Measurements from ENCODE around the gene CHAF1A.

CHAF1A gene

DNA sequence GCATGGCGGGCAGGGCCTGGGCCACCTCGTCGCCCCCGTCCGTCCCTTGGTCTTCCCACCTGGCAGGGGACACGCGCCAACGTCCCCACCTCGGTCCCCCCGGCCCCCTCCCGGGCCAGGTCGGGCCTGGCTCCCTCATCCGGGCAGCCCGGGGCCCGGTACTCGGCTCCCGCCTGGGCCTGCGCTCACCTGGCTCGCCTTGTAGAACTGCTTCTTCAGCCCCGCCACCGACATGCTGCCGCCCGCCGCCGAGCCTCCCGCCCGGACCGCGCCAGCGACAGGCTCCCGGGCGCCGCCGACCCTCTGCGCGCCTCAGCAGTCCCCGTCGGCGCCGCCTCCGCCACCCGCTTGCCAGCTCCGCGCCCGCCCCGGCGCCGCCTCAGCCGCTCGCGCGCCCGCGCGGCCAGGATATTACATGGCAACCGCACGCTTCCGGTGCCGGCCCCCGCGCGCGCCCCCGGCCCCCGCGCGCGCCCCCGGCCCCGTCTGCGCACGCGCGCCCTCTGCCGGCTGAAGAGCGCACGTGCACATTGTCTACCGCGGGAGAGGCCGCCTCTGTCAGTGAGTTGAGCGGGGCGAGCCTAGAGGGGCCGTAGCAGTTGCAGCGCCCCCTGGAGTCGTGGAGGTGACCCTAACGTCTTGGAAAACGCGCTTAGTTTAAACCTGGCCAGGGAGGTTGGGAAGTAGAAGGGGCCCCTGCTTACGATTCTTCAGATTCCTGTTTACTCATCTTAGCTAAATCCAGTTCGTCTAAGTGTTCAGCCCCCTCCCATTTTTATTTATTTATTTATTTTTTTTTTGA, 2.1 kb upstream of the CHAF1A start, which contains the start of gene SH3GL1:
SH3GL1 (minus strand) TSS at position 413 of the 802 bp plus-strand sequence; CDS start at position 234, 179 bp downstream.
- peak; percentile 86 to 97 (median 90) for DNase-seq (ENCODE audit: low read depth in 4 of 4, low spot score in 1 of 4)

GRCh38 chr19:4401769-4402170, 670 bp upstream of the CHAF1A start:
- DNase-seq (ENCODE audit: low read depth in 4 of 4, low spot score in 1 of 4) = no peak

DNA sequence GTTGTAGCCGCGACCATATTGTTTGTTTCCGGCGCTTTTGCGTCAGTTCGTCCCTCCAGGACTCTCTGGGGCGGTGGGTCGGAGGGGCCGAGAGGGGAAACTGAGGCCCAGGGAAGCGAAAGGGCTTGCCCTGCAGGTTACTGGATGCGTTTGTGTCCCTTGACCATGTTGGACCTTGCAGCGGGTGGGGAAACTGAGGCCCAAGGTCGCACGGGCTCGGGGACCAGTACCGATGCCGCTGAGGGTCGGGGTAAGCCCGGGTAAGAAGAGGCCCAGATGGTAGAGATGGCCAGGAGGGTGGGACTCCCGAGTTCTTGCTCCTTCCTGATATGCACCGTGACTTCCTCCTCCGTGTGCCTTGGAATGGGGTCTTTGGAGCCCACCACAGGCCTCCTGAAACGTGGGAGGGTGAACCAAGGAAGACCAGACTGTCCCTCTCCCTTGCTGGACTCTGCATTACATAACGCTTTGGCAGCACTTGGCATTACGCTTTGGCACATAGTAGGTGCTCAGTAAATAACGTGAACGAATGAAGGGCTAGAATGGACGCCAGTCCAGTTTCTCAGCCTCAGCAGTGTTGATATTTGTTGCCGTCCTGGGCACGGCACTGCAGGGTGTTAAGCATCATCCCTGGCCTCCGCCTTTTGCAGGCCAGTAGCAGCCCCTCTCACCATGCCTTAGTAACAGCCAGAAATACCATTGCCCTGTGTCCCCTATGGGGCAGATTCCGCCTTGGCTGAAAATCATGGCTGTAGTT, 743 bp downstream of the CHAF1A start:
- no peak for DNase-seq (ENCODE audit: low read depth in 4 of 4, low spot score in 1 of 4)

DNA sequence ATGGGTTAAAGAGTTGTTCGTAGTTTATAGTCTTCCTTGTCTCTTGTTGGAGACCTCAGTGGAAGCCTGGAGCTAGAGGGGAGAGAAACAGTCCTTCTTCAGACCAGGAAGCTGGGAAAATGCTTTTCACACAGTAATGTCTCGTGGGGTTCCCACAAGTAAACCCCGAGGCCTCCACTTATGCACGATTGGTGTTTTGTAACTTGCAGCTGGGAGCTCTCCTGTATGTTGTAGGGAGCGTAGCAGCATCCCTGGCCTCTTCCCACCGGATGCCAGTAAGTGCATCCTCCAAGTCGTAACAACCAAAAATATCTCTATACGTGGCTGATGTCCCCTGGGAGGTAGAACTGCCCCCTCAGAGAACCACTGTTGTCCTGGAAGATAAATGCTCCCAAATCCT, 3.5 kb downstream of the CHAF1A start:
- DNase-seq (ENCODE audit: low read depth in 4 of 4, low spot score in 1 of 4) = no peak

DNA sequence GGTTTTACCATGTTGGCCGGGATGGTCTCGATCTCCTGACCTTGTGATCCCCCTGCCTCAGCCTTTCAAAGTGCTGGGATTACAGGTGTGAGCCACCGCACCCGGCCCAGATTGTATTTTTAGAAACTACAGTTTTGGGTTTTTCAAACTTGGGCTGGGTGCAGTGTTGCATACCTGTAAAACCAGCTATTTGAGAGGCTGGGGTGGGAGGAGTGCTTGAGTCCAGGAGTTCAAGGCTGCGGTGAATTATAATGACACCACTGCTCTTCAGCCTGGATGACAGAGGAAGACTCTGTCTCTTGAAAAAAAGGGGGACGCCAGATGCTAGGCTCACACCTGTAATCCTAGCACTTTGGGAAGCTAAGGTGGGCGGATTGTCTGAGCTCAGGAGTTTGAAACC, 4.2 kb downstream of the CHAF1A start:
- DNase-seq (ENCODE audit: low read depth in 4 of 4, low spot score in 1 of 4) = no peak

DNA sequence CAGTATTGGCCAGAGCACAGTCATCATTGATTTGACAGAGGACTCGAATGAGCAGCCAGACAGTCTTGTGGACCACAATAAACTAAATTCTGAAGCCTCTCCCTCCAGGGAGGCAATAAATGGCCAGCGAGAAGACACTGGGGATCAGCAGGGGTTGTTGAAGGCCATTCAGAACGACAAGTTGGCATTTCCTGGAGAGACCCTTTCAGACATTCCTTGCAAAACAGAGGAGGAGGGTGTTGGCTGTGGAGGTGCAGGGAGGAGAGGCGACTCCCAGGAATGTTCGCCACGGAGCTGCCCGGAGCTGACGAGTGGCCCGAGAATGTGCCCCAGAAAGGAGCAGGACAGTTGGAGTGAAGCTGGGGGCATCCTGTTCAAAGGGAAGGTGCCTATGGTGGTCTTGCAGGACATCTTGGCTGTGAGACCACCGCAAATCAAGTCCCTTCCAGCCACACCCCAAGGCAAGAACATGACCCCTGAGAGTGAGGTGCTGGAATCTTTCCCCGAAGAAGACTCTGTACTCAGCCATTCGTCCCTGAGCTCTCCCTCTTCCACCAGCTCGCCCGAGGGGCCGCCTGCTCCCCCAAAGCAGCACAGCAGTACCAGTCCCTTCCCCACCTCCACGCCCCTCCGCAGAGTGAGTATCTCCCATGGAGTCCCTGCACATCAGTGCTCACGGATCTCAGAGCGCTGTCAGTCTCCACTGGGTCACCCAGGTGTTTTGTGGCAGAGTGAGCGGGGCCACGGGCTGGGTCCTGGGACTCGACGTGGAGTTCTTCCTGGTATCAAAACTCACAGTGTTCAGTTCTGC, 6.9 kb downstream of the CHAF1A start:
- no peak for DNase-seq (ENCODE audit: low read depth in 4 of 4, low spot score in 1 of 4)

DNA sequence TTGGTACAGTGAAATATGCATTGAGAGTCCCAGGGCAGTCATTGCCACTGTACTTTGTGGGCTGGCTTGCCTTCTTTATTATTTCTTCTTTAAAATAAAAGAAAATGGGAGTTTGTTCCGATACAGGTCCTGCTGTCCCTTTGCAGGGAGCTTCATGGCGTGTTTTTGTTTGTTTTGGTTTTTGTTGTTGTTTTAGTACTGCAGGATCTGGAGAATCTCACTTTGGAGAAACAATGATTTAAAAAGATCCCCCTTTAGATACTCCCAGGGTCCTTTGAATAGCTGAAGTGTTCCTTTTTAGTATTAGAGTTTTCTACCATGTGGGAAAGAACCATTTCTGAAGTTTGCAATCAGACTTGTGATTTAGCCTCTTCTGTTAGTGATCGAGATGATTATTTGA, 11.1 kb downstream of the CHAF1A start:
- no peak for DNase-seq (ENCODE audit: low read depth in 4 of 4, low spot score in 1 of 4)

DNA sequence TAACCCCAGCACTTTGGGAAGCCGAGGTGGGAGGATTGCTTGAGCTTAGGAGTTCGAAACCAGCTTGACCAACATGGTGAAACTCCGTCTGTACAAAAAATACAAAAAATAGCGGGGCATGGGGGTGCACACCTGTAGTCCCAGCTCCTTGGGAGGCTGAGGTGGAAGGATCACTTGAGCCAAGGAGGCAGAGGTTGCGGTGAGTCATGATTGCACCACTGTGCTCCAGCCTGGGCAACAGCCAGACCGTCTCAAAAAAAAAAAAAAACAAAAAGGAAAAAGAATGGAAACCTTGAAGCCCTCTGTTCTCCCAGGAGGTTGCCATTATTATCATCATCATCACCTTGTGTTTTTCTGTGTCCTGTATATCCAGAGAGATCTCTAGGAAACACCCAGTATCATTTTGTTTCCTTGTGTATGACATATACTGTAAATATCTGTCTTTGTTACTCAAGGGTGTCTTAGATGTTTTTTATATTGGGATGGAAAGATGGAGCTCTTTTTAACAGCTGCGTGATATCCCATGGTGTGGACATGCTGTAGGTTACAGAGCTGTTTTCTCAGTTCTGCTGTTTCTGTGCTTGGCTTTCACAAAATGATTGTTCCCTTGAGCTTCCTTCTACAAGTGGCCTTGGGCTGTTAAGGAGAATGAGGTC, 11.8 kb downstream of the CHAF1A start:
- no peak for DNase-seq (ENCODE audit: low read depth in 4 of 4, low spot score in 1 of 4)

- DNase-seq (ENCODE audit: low read depth in 4 of 4, low spot score in 1 of 4) = no peak
These were observed 12.4 kb downstream of the CHAF1A start for GRCh38 chr19:4414800-4415321.

DNA sequence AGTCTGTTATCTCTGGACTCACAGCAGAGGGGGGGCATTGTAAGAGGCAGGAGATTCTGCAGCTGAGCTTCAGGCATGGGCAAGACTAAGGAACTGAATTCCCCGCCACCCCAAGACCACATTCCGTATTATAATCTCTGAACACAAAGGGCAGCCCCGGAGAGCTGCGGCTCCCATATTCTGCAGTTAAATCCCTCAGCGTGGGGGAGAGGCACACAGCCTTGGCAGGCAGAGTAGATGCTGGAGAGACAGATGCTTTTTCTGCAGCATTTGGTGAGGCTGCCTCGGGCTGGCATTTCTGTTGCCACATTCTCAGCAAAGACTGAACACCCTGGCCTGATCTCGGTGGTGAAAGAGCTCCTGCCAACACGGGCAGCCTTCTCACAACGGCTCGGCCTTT, 12.9 kb downstream of the CHAF1A start:
- DNase-seq (ENCODE audit: low read depth in 4 of 4, low spot score in 1 of 4) = no peak

- no peak for DNase-seq (ENCODE audit: low read depth in 4 of 4, low spot score in 1 of 4)
These were observed 13.8 kb downstream of the CHAF1A start for GRCh38 chr19:4416268-4416667.

GRCh38 chr19:4423416-4424126, 21.1 kb downstream of the CHAF1A start:
- no peak for DNase-seq (ENCODE audit: low read depth in 4 of 4, low spot score in 1 of 4)

GRCh38 chr19:4425537-4425936, 23.1 kb downstream of the CHAF1A start:
- DNase-seq (ENCODE audit: low read depth in 4 of 4, low spot score in 1 of 4) = no peak

DNA sequence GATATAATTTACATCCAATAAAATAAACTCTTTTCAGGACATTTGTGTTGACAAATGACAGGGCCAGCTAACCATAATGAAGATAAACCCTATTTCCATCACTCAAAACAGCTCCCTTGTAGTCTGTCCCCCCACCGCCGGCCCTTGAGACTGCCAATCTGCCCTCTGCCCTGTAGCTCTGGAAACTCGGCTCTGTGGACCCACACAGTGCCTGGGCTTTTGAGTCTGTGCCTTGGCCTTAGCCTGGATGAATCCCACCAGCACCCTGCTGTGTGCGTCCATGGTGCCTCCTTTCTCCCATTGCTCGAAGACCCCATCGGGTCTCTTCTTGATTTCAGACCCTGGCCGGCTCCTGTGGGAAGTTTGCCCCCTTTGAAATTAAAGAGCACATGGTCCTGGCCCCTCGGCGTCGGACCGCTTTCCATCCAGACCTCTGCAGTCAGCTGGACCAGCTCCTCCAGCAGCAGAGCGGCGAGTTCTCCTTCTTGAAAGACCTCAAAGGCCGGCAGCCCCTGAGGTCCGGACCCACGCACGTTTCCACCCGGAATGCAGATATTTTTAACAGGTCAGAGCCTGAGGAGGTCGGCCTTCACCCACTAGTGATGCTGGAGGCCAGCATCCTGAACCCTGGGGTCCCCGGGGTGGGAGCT, 26.0 kb downstream of the CHAF1A start:
- no peak for DNase-seq (ENCODE audit: low read depth in 4 of 4, low spot score in 1 of 4)

DNA sequence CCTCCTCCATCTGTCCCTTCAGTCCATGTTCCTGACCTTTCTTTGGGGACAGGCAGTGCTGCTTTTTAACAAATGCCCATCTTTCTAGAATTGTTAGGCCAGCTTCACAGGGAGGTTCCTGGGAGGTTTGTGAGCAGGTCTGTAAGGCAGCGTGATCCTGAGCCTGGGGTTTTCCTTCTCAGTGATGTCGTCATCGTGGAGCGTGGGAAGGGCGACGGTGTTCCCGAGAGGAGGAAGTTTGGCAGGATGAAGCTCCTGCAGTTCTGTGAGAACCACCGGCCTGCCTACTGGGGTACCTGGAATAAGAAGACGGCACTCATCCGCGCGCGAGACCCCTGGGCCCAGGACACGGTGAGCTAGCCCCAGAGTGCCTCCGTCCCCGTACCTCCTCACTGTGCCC, 26.8 kb downstream of the CHAF1A start:
- DNase-seq (ENCODE audit: low read depth in 4 of 4, low spot score in 1 of 4) = no peak

GRCh38 chr19:4429771-4430171, 27.3 kb downstream of the CHAF1A start:
- DNase-seq (ENCODE audit: low read depth in 4 of 4, low spot score in 1 of 4) = no peak

DNA sequence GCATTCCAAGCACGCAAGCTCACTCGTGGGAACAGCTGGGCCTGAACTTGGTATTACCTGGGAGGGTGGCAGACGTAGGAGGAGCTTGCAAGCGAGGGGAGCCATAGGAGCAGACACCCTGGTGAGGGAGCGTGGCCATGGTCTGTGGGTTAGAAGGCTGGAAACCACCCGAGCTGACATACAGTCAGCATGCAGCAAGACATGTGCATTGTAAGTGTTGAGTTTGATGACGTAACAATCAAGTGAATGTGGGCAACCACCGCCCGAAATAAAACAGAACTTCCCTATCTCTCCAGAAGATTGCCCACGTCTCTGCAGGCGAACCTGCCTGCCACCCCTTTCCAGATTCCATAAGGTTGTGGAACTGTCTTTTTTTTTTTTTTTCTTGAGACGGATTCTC, 28.3 kb downstream of the CHAF1A start:
- no peak for DNase-seq (ENCODE audit: low read depth in 4 of 4, low spot score in 1 of 4)

- DNase-seq (ENCODE audit: low read depth in 4 of 4, low spot score in 1 of 4) = no peak
These were observed 28.9 kb downstream of the CHAF1A start for GRCh38 chr19:4431296-4431695.

DNA sequence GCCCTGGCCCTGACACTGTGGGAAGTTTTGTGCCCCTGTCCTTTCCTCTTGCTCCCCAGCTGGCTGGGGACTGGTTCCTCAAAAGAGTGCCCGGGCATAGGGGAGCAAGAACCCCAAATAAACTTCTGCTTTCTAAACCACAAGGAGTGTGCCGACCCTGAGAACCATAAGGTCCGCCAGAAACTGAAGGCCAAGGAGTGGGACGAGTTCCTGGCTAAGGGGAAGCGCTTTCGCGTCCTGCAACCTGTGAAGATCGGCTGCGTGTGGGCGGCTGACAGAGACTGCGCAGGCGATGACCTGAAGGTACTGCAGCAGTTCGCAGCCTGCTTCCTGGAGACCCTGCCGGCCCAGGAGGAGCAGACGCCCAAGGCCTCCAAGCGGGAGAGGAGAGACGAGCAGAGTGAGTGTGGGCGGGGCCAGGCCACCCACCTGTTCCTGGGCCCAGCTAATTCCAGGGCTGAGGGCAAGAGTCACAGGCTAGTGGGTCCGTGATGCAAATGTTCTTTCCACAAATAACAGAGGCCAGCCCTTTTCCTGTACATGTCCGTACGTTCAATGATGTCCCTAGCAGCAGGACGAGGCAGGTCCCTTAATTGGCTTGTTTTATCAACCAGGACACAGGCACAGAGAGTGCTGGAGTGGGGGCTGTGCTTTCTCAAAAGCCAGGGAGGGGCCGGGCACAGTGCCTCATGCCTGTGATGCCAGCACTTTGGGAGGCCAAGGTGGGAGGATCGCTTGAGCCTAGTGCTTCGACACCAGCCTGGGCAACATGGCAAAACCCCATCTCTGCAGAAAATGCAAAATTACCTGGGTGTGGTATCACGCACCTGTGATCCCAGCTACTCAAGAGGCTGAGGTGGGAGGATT, 29.6 kb downstream of the CHAF1A start:
- no peak for DNase-seq (ENCODE audit: low read depth in 4 of 4, low spot score in 1 of 4)
